Activated CD8-positive, alpha-beta T cell treated with anti-CD3 and anti-CD28 coated beads for 36 hours (primary cell): Measurements from ENCODE around the gene RAB29. TPM values are rescaled to one million over a fixed set of nuclear protein-coding genes. Genes with fewer than 3 reads are reported as not detected.

ENCODE experiments used
- ATAC-seq: fragments of 200-7000 bp; cut with Tn5 transposase; one replicate; pipeline ENCODE4 v1.10.0; 2021; ENCODE audit warnings: mild to moderate bottlenecking, moderate library complexity
- CTCF ChIA-PET: fragments of 350-600 bp; sonication (Branson Sonifier 250); formaldehyde crosslinking; loops from one replicate; lab custom pipeline; 2021; ENCODE audit warnings: antibody characterized with exemption; lab: Charles Lee
- POLR2A ChIA-PET: fragments of 350-600 bp; sonication (Branson Sonifier 250); formaldehyde crosslinking; loops from one replicate; lab custom pipeline; 2021; ENCODE audit warnings: antibody characterized with exemption; lab: Charles Lee
- DNase-seq: peaks from one replicate; pipeline ENCODE4 v3.0.0-alpha.2; 2020
- H3K27ac Mint-ChIP-seq: one replicate; pipeline ENCODE4 v1.8.0; 2021; ENCODE audit warnings: mild to moderate bottlenecking, mixed read lengths
- H3K27me3 Mint-ChIP-seq: one replicate; pipeline ENCODE4 v1.8.0; 2021; ENCODE audit warnings: mixed read lengths
- H3K36me3 Mint-ChIP-seq: one replicate; pipeline ENCODE4 v1.8.0; 2021; ENCODE audit warnings: low read depth, mixed read lengths
- H3K4me1 Mint-ChIP-seq: one replicate; pipeline ENCODE4 v1.8.0; 2021; ENCODE audit warnings: low read depth, mixed read lengths
- H3K4me3 Mint-ChIP-seq: one replicate; pipeline ENCODE4 v1.8.0; 2021; ENCODE audit warnings: mild to moderate bottlenecking, moderate library complexity, mixed read lengths
- H3K9me3 Mint-ChIP-seq: one replicate; pipeline ENCODE4 v1.8.0; 2021; ENCODE audit warnings: mixed read lengths
- intact Hi-C: fragments of 100-400 bp; cut with micrococcal nuclease; formaldehyde crosslinking; loops from one replicate; pipeline ENCODE4 v1.10.0; 2022
- total RNA-seq, 2 experiments: library from RNA; stranded (reverse); gene quantifications; one replicate each; pipeline ENCODE4 v1.2.3, GENCODE V29; 2021
- TF ChIP-seq, protein P1 (sequence below): fragments of 200-600 bp; IDR thresholded peaks from one replicate; pipeline ENCODE4 v1.8.0; 2022; ENCODE audit warnings: antibody characterized with exemption, mild to moderate bottlenecking

The RAB29 gene
- total RNA-seq, 2 experiments from 2014 or later = 20.1 to 22.5 TPM

DNA sequence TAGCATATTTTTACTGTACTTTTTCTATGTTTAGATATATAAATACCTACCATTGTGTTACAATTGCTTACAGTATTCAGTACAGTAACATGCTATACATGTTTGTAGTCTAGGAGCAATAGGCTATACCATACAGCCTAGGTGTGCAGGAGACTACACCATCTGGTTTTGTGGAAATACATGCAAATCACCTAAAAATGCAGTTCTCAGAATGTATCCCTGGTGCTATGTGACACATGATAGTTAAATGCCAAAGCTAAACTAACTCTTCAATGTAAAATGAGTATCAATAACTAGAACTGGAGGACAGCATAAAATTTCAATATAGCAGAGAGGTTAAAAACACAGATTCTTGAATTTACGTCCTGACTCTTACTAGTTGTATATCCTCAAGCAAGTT lies 40.1 kb downstream of the RAB29 start:
- DNase-seq (no peak), ATAC-seq (peak; percentile 86)
- Mint-ChIP-seq H3K27me3 (no peaks in the 10 kb centered on the region), H3K27ac (peak overlapping the region; percentile 31), H3K4me3 (no peak overlapping the region), H3K36me3 (peaks cover 46% of the 10 kb centered on the region), H3K4me1 (peaks cover 54% of the 10 kb centered on the region), H3K9me3 (no peaks in the 10 kb centered on the region)
- intact Hi-C loops = no loop called here
- CTCF ChIA-PET = interaction anchor here (5.9 kb wide), 1 partner anchor 24 kb away, joined by 34 read pairs; no protein-coding TSS in a partner anchor
- TF ChIP-seq, protein P1, sequence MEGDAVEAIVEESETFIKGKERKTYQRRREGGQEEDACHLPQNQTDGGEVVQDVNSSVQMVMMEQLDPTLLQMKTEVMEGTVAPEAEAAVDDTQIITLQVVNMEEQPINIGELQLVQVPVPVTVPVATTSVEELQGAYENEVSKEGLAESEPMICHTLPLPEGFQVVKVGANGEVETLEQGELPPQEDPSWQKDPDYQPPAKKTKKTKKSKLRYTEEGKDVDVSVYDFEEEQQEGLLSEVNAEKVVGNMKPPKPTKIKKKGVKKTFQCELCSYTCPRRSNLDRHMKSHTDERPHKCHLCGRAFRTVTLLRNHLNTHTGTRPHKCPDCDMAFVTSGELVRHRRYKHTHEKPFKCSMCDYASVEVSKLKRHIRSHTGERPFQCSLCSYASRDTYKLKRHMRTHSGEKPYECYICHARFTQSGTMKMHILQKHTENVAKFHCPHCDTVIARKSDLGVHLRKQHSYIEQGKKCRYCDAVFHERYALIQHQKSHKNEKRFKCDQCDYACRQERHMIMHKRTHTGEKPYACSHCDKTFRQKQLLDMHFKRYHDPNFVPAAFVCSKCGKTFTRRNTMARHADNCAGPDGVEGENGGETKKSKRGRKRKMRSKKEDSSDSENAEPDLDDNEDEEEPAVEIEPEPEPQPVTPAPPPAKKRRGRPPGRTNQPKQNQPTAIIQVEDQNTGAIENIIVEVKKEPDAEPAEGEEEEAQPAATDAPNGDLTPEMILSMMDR = no peak
- POLR2A ChIA-PET = interaction anchor here (1.0 kb wide), 1 partner anchor 14 kb away, joined by 4 read pairs; no protein-coding TSS in a partner anchor

DNA sequence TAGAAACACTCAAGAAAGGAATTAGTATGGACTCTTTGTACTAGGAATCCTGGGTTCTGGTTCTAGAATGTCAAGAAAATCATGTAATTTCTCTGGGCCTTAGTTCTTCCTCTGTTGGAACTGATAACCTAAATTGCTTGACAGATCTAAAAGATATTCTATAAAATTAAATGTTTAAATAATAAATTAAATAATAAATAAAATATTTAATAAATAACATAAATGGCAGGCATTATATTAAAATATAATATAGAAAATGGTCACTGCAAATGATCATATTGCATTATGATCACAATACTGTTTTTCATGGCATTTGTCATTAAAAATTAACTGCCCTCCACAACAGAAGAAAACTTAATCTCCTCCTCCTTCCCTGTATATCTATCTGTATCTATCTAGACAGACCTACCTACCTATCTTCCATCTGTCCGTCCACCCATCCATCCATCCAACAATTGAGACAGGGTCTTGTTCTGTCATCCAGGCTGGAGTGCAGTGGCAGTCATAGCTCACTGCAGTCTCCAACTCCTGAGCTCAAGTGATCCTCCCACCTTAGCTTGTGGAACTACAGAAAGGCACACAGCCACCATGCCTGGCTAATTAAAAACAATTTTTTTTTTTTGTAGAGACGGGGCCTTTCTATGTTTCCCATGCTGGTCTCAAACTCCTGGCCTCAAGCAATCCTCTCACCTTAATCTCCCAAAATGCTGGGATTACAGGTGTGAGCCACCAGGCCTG lies 41.7 kb downstream of the RAB29 start:
- DNase-seq = no peak
- no peaks in the 10 kb centered on the region for H3K9me3 Mint-ChIP-seq
- no peak overlapping the region for H3K4me3 Mint-ChIP-seq
- peaks cover 56% of the 10 kb centered on the region for H3K4me1 Mint-ChIP-seq
- no peaks in the 10 kb centered on the region for H3K27me3 Mint-ChIP-seq
- peak overlapping the region; percentile 65 for H3K27ac Mint-ChIP-seq
- CTCF ChIA-PET = interaction anchor here (1.2 to 5.0 kb wide), 5 partner anchors 9 to 142 kb away, joined by 3 to 33 read pairs (median 5); no protein-coding TSS in a partner anchor
- TF ChIP-seq, protein P1 = no peak
- POLR2A ChIA-PET = interaction anchor here (1.8 kb wide), 1 partner anchor 12 kb away, joined by 4 read pairs; no protein-coding TSS in a partner anchor
- peaks cover 42% of the 10 kb centered on the region for H3K36me3 Mint-ChIP-seq
- intact Hi-C loops = no loop called here
- no peak for ATAC-seq

DNA sequence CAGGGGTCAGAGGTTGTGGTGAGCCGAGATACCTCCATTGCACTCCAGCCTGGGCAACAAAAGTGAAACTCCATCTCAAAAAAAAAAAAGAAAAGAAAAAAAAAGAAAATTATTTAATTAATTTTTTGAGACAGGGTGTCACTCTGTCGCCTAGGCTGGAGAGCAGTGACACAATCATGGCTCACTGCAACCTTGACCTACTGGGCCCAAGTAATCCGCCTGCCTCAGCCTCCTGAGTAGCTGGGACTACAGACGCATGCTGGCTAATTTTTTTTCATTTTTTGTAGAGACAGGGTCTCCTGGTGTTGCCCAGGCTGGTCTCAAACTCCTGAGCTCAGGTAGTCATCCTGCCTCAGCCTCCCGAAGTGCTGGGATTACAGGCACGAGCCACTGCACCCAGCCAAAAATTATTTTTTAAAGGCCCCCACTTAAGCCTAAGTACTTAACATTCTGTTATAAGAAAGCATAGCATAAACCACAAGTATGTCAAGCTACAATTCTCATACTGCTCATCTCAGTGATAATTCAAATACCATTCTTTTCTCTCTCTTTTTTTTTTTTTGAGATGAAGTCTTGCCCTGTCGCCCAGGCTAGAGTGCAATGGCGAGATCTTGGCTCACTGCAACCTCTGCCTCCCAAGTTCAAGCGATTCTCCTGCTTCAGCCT lies 45.2 kb downstream of the RAB29 start:
- CTCF ChIA-PET = interaction anchor here (0.5 to 5.0 kb wide), 3 partner anchors 17 to 72 kb away, joined by 3 to 33 read pairs (median 4); no protein-coding TSS in a partner anchor
- TF ChIP-seq, protein P1 = no peak
- no peak overlapping the region for H3K27ac Mint-ChIP-seq
- DNase-seq = no peak
- no peaks in the 10 kb centered on the region for H3K9me3 Mint-ChIP-seq
- POLR2A ChIA-PET = interaction anchor here (0.6 to 2.7 kb wide), 3 partner anchors 10 to 91 kb away, joined by 4 to 11 read pairs (median 6); partner anchors contain the start of gene NUCKS1
- H3K36me3 Mint-ChIP-seq = peaks cover 54% of the 10 kb centered on the region
- ATAC-seq = no peak
- no peaks in the 10 kb centered on the region for H3K27me3 Mint-ChIP-seq
- H3K4me1 Mint-ChIP-seq = peaks cover 42% of the 10 kb centered on the region
- intact Hi-C loops = no loop called here
- H3K4me3 Mint-ChIP-seq = no peak overlapping the region

DNA sequence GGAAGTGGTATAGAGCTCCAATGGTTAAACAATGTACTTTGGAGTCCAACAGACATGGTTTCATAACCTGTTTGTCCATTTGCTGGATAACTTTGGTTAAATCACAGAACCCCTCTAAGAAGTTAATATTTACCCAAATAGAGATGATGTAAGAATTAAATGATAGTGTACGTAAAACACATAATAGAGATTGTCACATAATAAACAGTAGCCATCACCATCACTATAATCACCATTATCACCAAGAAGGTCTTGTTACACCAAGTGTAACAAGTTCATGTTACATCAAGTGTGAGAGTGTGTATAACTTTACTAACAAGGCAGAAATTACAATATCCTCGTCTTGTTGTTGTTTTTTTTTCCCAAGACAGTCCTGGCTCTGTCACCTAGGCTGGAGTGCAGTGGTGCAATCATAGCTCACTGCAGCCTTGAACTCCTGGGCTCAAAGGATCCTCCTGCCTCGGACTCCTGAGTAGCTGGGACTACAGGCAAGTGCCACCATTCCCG lies 48.6 kb downstream of the RAB29 start:
- TF ChIP-seq, protein P1 = no peak
- no peak overlapping the region for H3K4me3 Mint-ChIP-seq
- intact Hi-C loops = no loop called here
- ATAC-seq = no peak
- CTCF ChIA-PET = interaction anchor here (6.8 kb wide), 1 partner anchor 15 kb away, joined by 64 read pairs; no protein-coding TSS in a partner anchor
- no peaks in the 10 kb centered on the region for H3K9me3 Mint-ChIP-seq
- POLR2A ChIA-PET = no interaction called here
- peaks cover 54% of the 10 kb centered on the region for H3K36me3 Mint-ChIP-seq
- no peaks in the 10 kb centered on the region for H3K27me3 Mint-ChIP-seq
- H3K4me1 Mint-ChIP-seq = peaks cover 24% of the 10 kb centered on the region
- no peak for DNase-seq
- no peak overlapping the region for H3K27ac Mint-ChIP-seq
